GM18517 (cell line): Measurements from ENCODE around the gene HEXIM1.

Experiments used
- ATAC-seq: cut with Tn5 transposase; IDR thresholded peaks from one replicate; pipeline ENCODE4 v1.9.1; 2021; ENCODE audit warnings: mild to moderate bottlenecking, moderate library complexity; ENCODE audit not compliant: unreplicated experiment

The HEXIM1 gene

GRCh38 chr17:45168991-45169752 is 20.9 kb downstream of the HEXIM1 start:
- ATAC-seq: no peak

- no peak for ATAC-seq
Observed at GRCh38 chr17:45170280-45170930, 22.1 kb downstream of the HEXIM1 start.

- ATAC-seq: no peak
Observed at GRCh38 chr17:45170931-45171337, 22.7 kb downstream of the HEXIM1 start.

- no peak for ATAC-seq
Observed at GRCh38 chr17:45171338-45172231, 23.3 kb downstream of the HEXIM1 start.

GRCh38 chr17:45172232-45172540 is 23.9 kb downstream of the HEXIM1 start:
- ATAC-seq: no peak

- no peak for ATAC-seq
Observed at GRCh38 chr17:45172541-45173286, 24.4 kb downstream of the HEXIM1 start.

- ATAC-seq: no peak
Observed at GRCh38 chr17:45175759-45176115, 27.5 kb downstream of the HEXIM1 start.

GRCh38 chr17:45177563-45177962 is 29.3 kb downstream of the HEXIM1 start:
- no peak for ATAC-seq

- ATAC-seq: no peak
Observed at GRCh38 chr17:45184144-45184543, 35.9 kb downstream of the HEXIM1 start.

GRCh38 chr17:45186801-45187354 is 38.6 kb downstream of the HEXIM1 start:
- no peak for ATAC-seq

GRCh38 chr17:45189009-45189408 is 40.7 kb downstream of the HEXIM1 start:
- no peak for ATAC-seq

GRCh38 chr17:45190503-45191255 is 42.4 kb downstream of the HEXIM1 start:
- ATAC-seq: no peak

GRCh38 chr17:45195424-45195823 is 47.1 kb downstream of the HEXIM1 start:
- ATAC-seq: no peak

GRCh38 chr17:45197108-45197507 is 48.8 kb downstream of the HEXIM1 start:
- no peak for ATAC-seq

- ATAC-seq: no peak
Observed at GRCh38 chr17:45197555-45198334, 49.5 kb downstream of the HEXIM1 start.

- ATAC-seq: no peak
Observed at GRCh38 chr17:45200701-45201100, 52.4 kb downstream of the HEXIM1 start.

- ATAC-seq: no peak
Observed at GRCh38 chr17:45201457-45201856, 53.2 kb downstream of the HEXIM1 start.
